D721Med (cell line): ENCODE results near the gene ELF5.

Experiments
- DNase-seq: peaks from one replicate; pipeline ENCODE4 v3.0.0; 2011; ENCODE audit warnings: low spot score; ENCODE audit not compliant: insufficient read length
- FAIRE-seq: peaks from 2 replicates; lab custom pipeline; 2011; peaks lifted over from hg19 to GRCh38; lab: Jason Lieb, UNC
- CTCF ChIP-seq: IDR thresholded peaks from 2 replicates; pipeline ENCODE4 v1.5.1; 2012; ENCODE audit warnings: mild to moderate bottlenecking, control low read depth; ENCODE audit not compliant: insufficient read depth; ENCODE audit errors: missing control alignments

ELF5 gene

GRCh38 chr11:34458525-34458924 lies 55.1 kb downstream of the ELF5 start:
- TF ChIP-seq CTCF, result no peak
- no peak for DNase-seq
- FAIRE-seq, result no peak

- no peak for DNase-seq
- no peak for TF ChIP-seq CTCF
- no peak for FAIRE-seq
These were observed 56.0 kb downstream of the ELF5 start for GRCh38 chr11:34457607-34458006.

- FAIRE-seq, result no peak
- TF ChIP-seq CTCF, result no peak
- DNase-seq, result no peak
These were observed 59.1 kb downstream of the ELF5 start for GRCh38 chr11:34454308-34455032.

- DNase-seq (no peak), FAIRE-seq (no peak)
- no peak for TF ChIP-seq CTCF
These were observed 62.5 kb downstream of the ELF5 start for GRCh38 chr11:34451053-34451452.

- FAIRE-seq (no peak), DNase-seq (no peak)
- no peak for TF ChIP-seq CTCF
These were observed 64.6 kb downstream of the ELF5 start for GRCh38 chr11:34449013-34449412.

- FAIRE-seq (no peak), DNase-seq (no peak)
- TF ChIP-seq CTCF, result no peak
These were observed 65.2 kb downstream of the ELF5 start for GRCh38 chr11:34448223-34448994.

- DNase-seq (no peak), FAIRE-seq (no peak)
- no peak for TF ChIP-seq CTCF
These were observed 66.5 kb downstream of the ELF5 start for GRCh38 chr11:34447044-34447443.
